ENCODE data around the gene SBF2. TPM values are rescaled to one million over a fixed set of nuclear protein-coding genes. Genes with fewer than 3 reads are reported as not detected.

The SBF2 gene
- total RNA-seq, 4 donors from 2014 or later, result 67.5 to 92.9 (median 71.6) TPM

DNA sequence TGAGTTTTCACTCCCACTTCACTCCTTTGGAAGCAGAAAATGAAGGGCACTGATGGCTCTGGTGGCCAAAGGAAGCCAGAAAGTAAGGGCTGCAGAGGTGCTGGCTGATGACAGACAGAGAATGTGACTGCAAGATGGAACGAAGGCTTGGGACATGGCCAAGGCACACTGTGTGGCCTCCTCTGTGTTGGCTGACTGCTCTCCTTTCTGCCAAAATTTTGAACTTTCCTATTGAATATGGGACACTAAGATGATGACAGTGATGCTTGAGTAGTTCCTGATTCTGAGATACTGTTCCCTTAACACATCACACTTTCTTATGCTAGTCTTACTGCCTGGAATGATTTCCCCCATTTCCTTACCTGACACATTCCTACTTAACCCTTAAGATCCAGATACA is 473.8 kb downstream of the SBF2 start:
- Histone ChIP-seq H3K27me3 (no peaks in the 10 kb centered on the region), H3K36me3 (no peaks in the 10 kb centered on the region), H3K4me3 (replicated peaks in 1 of 3) (no peak overlapping the region), H3K9me3 (no peaks in the 10 kb centered on the region), H3K27ac (no peak overlapping the region), H3K4me1 (peaks cover 5 to 19% of the 10 kb centered on the region in 2 donors)
- intact Hi-C loops (cut with DNase I), result no loop called here
- WGBS, 2 donors, result 0 to 24% methylated on average over 1 of the region's 1 CpG
- TF ChIP-seq POLR2A (IDR thresholded peaks at IDR 0.05), result no peak
- TF ChIP-seq CTCF (IDR thresholded peaks at IDR 0.05), result no peak
- DNase-seq, result peak; percentile 78 to 85

- no peaks in the 10 kb centered on the region for H3K36me3 ChIP-seq
- no peaks in the 10 kb centered on the region for H3K27me3 ChIP-seq
- WGBS, 2 donors, result 92 to 98% methylated on average over 1 of the region's 1 CpG
- DNase-seq, result no peak
- H3K27ac ChIP-seq, result no peak overlapping the region
- H3K9me3 ChIP-seq, result no peaks in the 10 kb centered on the region
- intact Hi-C loops (cut with DNase I), result no loop called here
- no peak overlapping the region for H3K4me3 ChIP-seq (replicated peaks in 1 of 3)
- peaks cover 5 to 19% of the 10 kb centered on the region in 2 donors for H3K4me1 ChIP-seq
- TF ChIP-seq CTCF (IDR thresholded peaks at IDR 0.05), result no peak
- no peak for TF ChIP-seq POLR2A (IDR thresholded peaks at IDR 0.05)
Observed at GRCh38 chr11:9817191-9817590, 476.8 kb downstream of the SBF2 start.

- intact Hi-C loops (cut with DNase I), result no loop called here
- H3K27ac ChIP-seq, result no peak overlapping the region
- 84 to 89% methylated on average over 6 of the region's 6 CpGs for WGBS, 2 donors
- DNase-seq, result no peak
- no peaks in the 10 kb centered on the region for H3K36me3 ChIP-seq
- no peak overlapping the region for H3K4me3 ChIP-seq (replicated peaks in 1 of 3)
- H3K9me3 ChIP-seq, result no peaks in the 10 kb centered on the region
- peaks cover 0 to 7% of the 10 kb centered on the region in 2 donors for H3K4me1 ChIP-seq
- H3K27me3 ChIP-seq, result no peaks in the 10 kb centered on the region
- TF ChIP-seq CTCF (IDR thresholded peaks at IDR 0.05) (no peak), POLR2A (IDR thresholded peaks at IDR 0.05) (no peak)
Observed at GRCh38 chr11:9815486-9816136, 478.4 kb downstream of the SBF2 start.

GRCh38 chr11:9814108-9814507 is 479.9 kb downstream of the SBF2 start:
- Histone ChIP-seq H3K36me3 (no peaks in the 10 kb centered on the region), H3K4me3 (replicated peaks in 1 of 3) (no peak overlapping the region), H3K9me3 (no peaks in the 10 kb centered on the region), H3K4me1 (no peaks in the 10 kb centered on the region), H3K27ac (no peak overlapping the region), H3K27me3 (no peaks in the 10 kb centered on the region)
- no peak for DNase-seq
- intact Hi-C loops (cut with DNase I), result no loop called here
- TF ChIP-seq POLR2A (IDR thresholded peaks at IDR 0.05) (no peak), CTCF (IDR thresholded peaks at IDR 0.05) (no peak)

GRCh38 chr11:9808943-9809342 is 485.1 kb downstream of the SBF2 start:
- no peak overlapping the region for H3K27ac ChIP-seq
- no peak for TF ChIP-seq CTCF (IDR thresholded peaks at IDR 0.05)
- TF ChIP-seq POLR2A (IDR thresholded peaks at IDR 0.05), result no peak
- H3K4me3 ChIP-seq (replicated peaks in 1 of 3), result no peak overlapping the region
- 93 to 95% methylated on average over 7 of the region's 7 CpGs for WGBS, 2 donors
- H3K36me3 ChIP-seq, result peaks cover 0 to 7% of the 10 kb centered on the region in 2 donors
- H3K27me3 ChIP-seq, result no peaks in the 10 kb centered on the region
- H3K4me1 ChIP-seq, result no peaks in the 10 kb centered on the region
- H3K9me3 ChIP-seq, result no peaks in the 10 kb centered on the region
- intact Hi-C loops (cut with DNase I), result no loop called here
- no peak for DNase-seq
